Endothelial cell of umbilical vein (primary cell): ENCODE results near the gene ZNF23. TPM values are rescaled to one million over a fixed set of nuclear protein-coding genes. Genes with fewer than 3 reads are reported as not detected.

Experiments used
- BruUV-seq: library from RNA; stranded (reverse); fragments of 400-500 nt; replicated peaks from 2 replicates; lab custom pipeline; 2021; lab: Mats Ljungman, UMichigan
- CTCF ChIA-PET: fragments of 300-600, 350-600 bp; sonication (Branson Sonifier 250); formaldehyde crosslinking; loops from one replicate; lab custom pipeline; 2021; ENCODE audit warnings: antibody characterized with exemption, inconsistent platforms; lab: Charles Lee
- POLR2A ChIA-PET: fragments of 300-600, 350-600 bp; sonication (Branson Sonifier 250); formaldehyde crosslinking; loops from one replicate; lab custom pipeline; 2021; ENCODE audit warnings: antibody characterized with exemption, inconsistent platforms; lab: Charles Lee
- DNase-seq: peaks from one replicate; pipeline ENCODE4 v3.0.0-alpha.2; 2011; ENCODE audit warnings: low read depth, low spot score
- FAIRE-seq: peaks from 2 replicates; lab custom pipeline; 2011; peaks lifted over from hg19 to GRCh38; lab: Jason Lieb, UNC
- H2AFZ ChIP-seq: 2 replicates; pipeline ENCODE4 v1.6.0; 2012; ENCODE audit warnings: low read depth, low read length, control low read depth, inconsistent platforms
- H3K27ac ChIP-seq: 2 replicates; pipeline ENCODE4 v1.5.1; 2011; ENCODE audit warnings: low read depth, mild to moderate bottlenecking, control low read depth, low read length, moderate library complexity; ENCODE audit not compliant: insufficient read depth
- H3K27me3 ChIP-seq, 2 experiments: 2 replicates each; pipeline versions ENCODE4 v1.6.0 to v1.6.1; 2011; ENCODE audit warnings: low read length in 2 of 2, mixed read lengths in 1 of 2; ENCODE audit not compliant: control insufficient read depth in 2 of 2, insufficient read depth in 2 of 2
- H3K36me3 ChIP-seq, 2 experiments: 2 replicates in 1 of 2; 3 replicates in 1 of 2; pipeline ENCODE4 v1.5.1; 2011; ENCODE audit warnings: low read length in 2 of 2, mild to moderate bottlenecking in 1 of 2, moderate library complexity in 1 of 2; ENCODE audit not compliant: control insufficient read depth in 2 of 2, insufficient read depth in 2 of 2; ENCODE audit errors: extremely low read depth in 1 of 2
- H3K4me1 ChIP-seq: 3 replicates; pipeline ENCODE4 v1.5.1; 2011; ENCODE audit warnings: mild to moderate bottlenecking, low read length; ENCODE audit not compliant: control insufficient read depth, insufficient read depth; ENCODE audit errors: extremely low read depth
- H3K4me2 ChIP-seq: 2 replicates; pipeline ENCODE4 v1.6.1; 2011; ENCODE audit warnings: low read length, control low read depth, mixed read lengths; ENCODE audit not compliant: insufficient read depth
- H3K4me3 ChIP-seq, 3 experiments: fragments of 200-600 bp in 1 of 3; sonication (generic), shearing (Covaris generic) in 1 of 3; replicated peaks in 1 of 3; 2 replicates each; pipeline ENCODE4 v1.5.1; 2011 to 2016; ENCODE audit warnings: control low read depth in 3 of 3, low read length in 3 of 3, mild to moderate bottlenecking in 2 of 3, inconsistent platforms in 1 of 3, low read depth in 1 of 3, moderate library complexity in 1 of 3; ENCODE audit not compliant: insufficient read depth in 1 of 3
- H3K79me2 ChIP-seq: 2 replicates; pipeline ENCODE4 v1.6.0; 2012; ENCODE audit warnings: low read length, inconsistent platforms; ENCODE audit not compliant: control insufficient read depth, insufficient read depth
- H3K9ac ChIP-seq: replicated peaks from 2 replicates; pipeline ENCODE3; 2011; ENCODE audit warnings: low read length, control low read depth; ENCODE audit not compliant: insufficient read depth; ENCODE audit errors: extremely low read depth
- H3K9me1 ChIP-seq: replicated peaks from 3 replicates; pipeline ENCODE4 v1.6.0; 2011; ENCODE audit warnings: mild to moderate bottlenecking, low read length; ENCODE audit not compliant: control insufficient read depth, insufficient read depth; ENCODE audit errors: extremely low read depth
- H3K9me3 ChIP-seq: replicated peaks from 2 replicates; pipeline ENCODE4 v1.5.1; 2012; ENCODE audit warnings: low read length, inconsistent platforms; ENCODE audit not compliant: control insufficient read depth, insufficient read depth
- H4K20me1 ChIP-seq: replicated peaks from 2 replicates; pipeline ENCODE3; 2011; ENCODE audit warnings: mild to moderate bottlenecking, low read length; ENCODE audit not compliant: control insufficient read depth, insufficient read depth; ENCODE audit errors: extremely low read depth
- CTCF ChIP-seq, 2 donors: IDR thresholded peaks; 1 replicate in 1 of 2; 2 replicates in 1 of 2; pipeline ENCODE4 v1.5.1; 2011; ENCODE audit warnings: low read length in 2 of 2, mild to moderate bottlenecking in 2 of 2, moderate library complexity in 2 of 2, control low read depth in 1 of 2, inconsistent platforms in 1 of 2, low read depth in 1 of 2; ENCODE audit not compliant: insufficient read depth in 1 of 2; ENCODE audit errors: extremely low read depth in 1 of 2
- EZH2 ChIP-seq: IDR thresholded peaks from 2 replicates; pipeline ENCODE4 v1.6.1; 2012; ENCODE audit warnings: borderline replicate concordance, low read depth, mild to moderate bottlenecking, moderate library complexity, low read length, inconsistent platforms; ENCODE audit not compliant: severe bottlenecking
- FOS ChIP-seq: IDR thresholded peaks from 2 replicates; pipeline ENCODE4 v1.6.1; 2011; ENCODE audit warnings: mild to moderate bottlenecking, low read length, moderate library complexity, borderline replicate concordance; ENCODE audit not compliant: insufficient read depth
- GATA2 ChIP-seq: IDR thresholded peaks from 2 replicates; pipeline ENCODE4 v1.7.0; 2011; ENCODE audit warnings: low read depth, mild to moderate bottlenecking, moderate library complexity, mixed read lengths, low read length; ENCODE audit not compliant: insufficient read length, insufficient read depth
- JUN ChIP-seq: IDR thresholded peaks from 2 replicates; pipeline ENCODE4 v1.6.1; 2011; ENCODE audit warnings: borderline replicate concordance, low read depth; ENCODE audit not compliant: insufficient read length, insufficient read depth
- MYC ChIP-seq: IDR thresholded peaks from one replicate; pipeline ENCODE4 v1.6.1; 2011; ENCODE audit warnings: mild to moderate bottlenecking, low read depth, low read length
- POLR2A ChIP-seq: IDR thresholded peaks from 2 replicates; pipeline ENCODE4 v1.6.1; 2012; ENCODE audit warnings: low read depth, mild to moderate bottlenecking, control low read depth, low read length
- POLR2AphosphoS5 ChIP-seq: IDR thresholded peaks from 2 replicates; pipeline ENCODE4 v1.6.1; 2012; ENCODE audit warnings: low read depth, mild to moderate bottlenecking, control low read depth, low read length, moderate library complexity; ENCODE audit not compliant: insufficient read depth
- dilution Hi-C: fragments of 300-500 bp; cut with MboI; formaldehyde crosslinking; loops from one replicate; pipeline ENCODE4 v1.15.0; 2019; ENCODE audit warnings: low sequenced_read_pairs; ENCODE audit not compliant: extremely low pct_ligation_motif_present
- intact Hi-C: fragments of 100-400 bp; cut with micrococcal nuclease; formaldehyde crosslinking; loops from one replicate; pipeline ENCODE4 v1.10.0; 2022
- polyA plus RNA-seq, 4 experiments: library from polyadenylated mRNA; depleted of rRNA in 3 of 4; stranded (reverse) in 3 of 4; unstranded in 1 of 4; fragments of >200 nt; gene quantifications; 2 replicates each; pipeline versions ENCODE4 v1.2.1 to v1.2.3, GENCODE V29; 2011 to 2012; ENCODE audit warnings: missing spikeins in 1 of 4
- total RNA-seq: library from RNA; stranded (reverse); gene quantifications from 2 replicates; pipeline ENCODE4 v1.2.3, GENCODE V29; 2021
- TF ChIP-seq, protein P1 (sequence below): IDR thresholded peaks from 2 replicates; pipeline ENCODE4 v1.6.1; 2011; ENCODE audit not compliant: insufficient read depth, insufficient read length

Gene ZNF23
- total and polyA plus RNA-seq, 2 donors (not counting 3 experiments of a cell fraction or from before 2014, with no cell fraction given), result 2.1 to 6.4 TPM

DNA sequence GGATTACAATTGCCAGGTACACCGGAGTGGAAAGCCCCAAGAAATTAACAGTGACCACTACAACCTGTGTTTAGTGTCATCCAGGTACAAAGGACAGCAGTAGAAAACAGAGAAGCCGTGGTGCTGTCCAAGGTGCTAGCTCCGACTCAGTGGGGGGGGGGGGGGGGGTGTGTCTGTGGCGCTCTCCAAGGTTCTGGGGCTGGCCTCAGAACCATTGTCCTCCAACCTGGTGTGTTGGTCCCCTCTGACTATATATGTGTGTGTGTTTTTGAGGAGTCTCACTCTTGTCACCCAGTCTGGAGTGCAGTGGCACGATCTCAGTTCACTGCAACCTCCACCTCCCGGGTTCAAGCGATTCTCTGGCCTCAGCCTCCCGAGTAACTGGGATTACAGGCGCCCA lies 5.8 kb upstream of the ZNF23 start:
- Histone ChIP-seq H3K27ac (no peak overlapping the region), H3K27me3 (no peaks in the 10 kb centered on the region), H3K9me3 (no peaks in the 10 kb centered on the region), H3K4me1 (peaks cover under 1% of the 10 kb centered on the region), H3K4me2 (no peak overlapping the region), H3K4me3 (no peak overlapping the region), H3K9me1 (no peaks in the 10 kb centered on the region), H3K9ac (no peak overlapping the region), H4K20me1 (no peaks in the 10 kb centered on the region), H3K79me2 (no peaks in the 10 kb centered on the region), H2AFZ (no peak overlapping the region), H3K36me3 (no peaks in the 10 kb centered on the region)
- FAIRE-seq (no peak), DNase-seq (peak; percentile 16)
- POLR2A ChIA-PET, result no interaction called here
- no peak for TF ChIP-seq POLR2AphosphoS5
- TF ChIP-seq POLR2A, result no peak
- TF ChIP-seq, protein P1, sequence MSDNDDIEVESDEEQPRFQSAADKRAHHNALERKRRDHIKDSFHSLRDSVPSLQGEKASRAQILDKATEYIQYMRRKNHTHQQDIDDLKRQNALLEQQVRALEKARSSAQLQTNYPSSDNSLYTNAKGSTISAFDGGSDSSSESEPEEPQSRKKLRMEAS, result no peak
- TF ChIP-seq FOS, result no peak
- TF ChIP-seq GATA2, result no peak
- TF ChIP-seq JUN, result no peak
- no peak for TF ChIP-seq MYC
- no peak for TF ChIP-seq EZH2
- no peak for TF ChIP-seq CTCF (IDR thresholded peaks at IDR 0.05; ENCODE audit: extremely low read depth in 1 of 2, insufficient read depth in 1 of 2, low read depth in 1 of 2, low read length in 2 of 2)
- dilution Hi-C loops, result no loop called here
- intact Hi-C loops, result no loop called here
- CTCF ChIA-PET, result interaction anchor here (0.6 to 1.1 kb wide), 4 partner anchors 33 to 445 kb away, joined by 3 to 4 read pairs (median 4); no protein-coding TSS in a partner anchor
- no TSS peak for BruUV-seq
